HG03045 (cell line): ENCODE data around the gene UBE2D2.
"Not testable (repeated sequence)": the region's sequence is repeated elsewhere in the genome, so short reads cannot be mapped to it uniquely, and the experiment has no call there.

Experiments
- ATAC-seq: cut with Tn5 transposase; IDR thresholded peaks from one replicate; pipeline ENCODE4 v1.9.1; 2021; ENCODE audit warnings: mild to moderate bottlenecking, moderate library complexity; ENCODE audit not compliant: unreplicated experiment

The UBE2D2 gene

GRCh38 chr5:139560752-139561654 lies at the start of gene UBE2D2:
TSS of gene UBE2D2 (plus strand) at chr5:139561339. CDS start at chr5:139561792, 453 bp downstream.
- ATAC-seq: peak; percentile 87

- no peak for ATAC-seq
These were observed 48.3 kb upstream of the UBE2D2 start for GRCh38 chr5:139512786-139513390.

GRCh38 chr5:139513434-139513833 lies 47.7 kb upstream of the UBE2D2 start:
- ATAC-seq: peak; percentile 48

- ATAC-seq: peak; percentile 10
These were observed 47.2 kb upstream of the UBE2D2 start for GRCh38 chr5:139513852-139514485.

- ATAC-seq: no peak
These were observed 46.7 kb upstream of the UBE2D2 start for GRCh38 chr5:139514486-139514856.

GRCh38 chr5:139517683-139518564 lies 43.2 kb upstream of the UBE2D2 start:
- ATAC-seq: peak; percentile 82

GRCh38 chr5:139523635-139524445 lies 37.3 kb upstream of the UBE2D2 start:
- ATAC-seq: no peak

- ATAC-seq: no peak
These were observed 36.7 kb upstream of the UBE2D2 start for GRCh38 chr5:139524446-139524845.

- no peak for ATAC-seq
These were observed 36.1 kb upstream of the UBE2D2 start for GRCh38 chr5:139524940-139525585.

- ATAC-seq: not testable (repeated sequence)
These were observed 35.4 kb upstream of the UBE2D2 start for GRCh38 chr5:139525586-139526308.

- ATAC-seq: not testable (repeated sequence)
These were observed 34.6 kb upstream of the UBE2D2 start for GRCh38 chr5:139526309-139527089.

- not testable (repeated sequence) for ATAC-seq
These were observed 34.1 kb upstream of the UBE2D2 start for GRCh38 chr5:139527090-139527470.

- not testable (repeated sequence) for ATAC-seq
These were observed 33.2 kb upstream of the UBE2D2 start for GRCh38 chr5:139527896-139528467.

GRCh38 chr5:139528695-139529094 lies 32.4 kb upstream of the UBE2D2 start:
- ATAC-seq: not testable (repeated sequence)

- ATAC-seq: not testable (repeated sequence)
These were observed 31.1 kb upstream of the UBE2D2 start for GRCh38 chr5:139530079-139530478.

GRCh38 chr5:139531772-139532169 lies 29.4 kb upstream of the UBE2D2 start:
- no peak for ATAC-seq

- ATAC-seq: peak; percentile 90
These were observed 17.6 kb upstream of the UBE2D2 start for GRCh38 chr5:139543423-139543991.
